H7 (cell line): ENCODE results near the gene POC1B. TPM values are rescaled to one million over a fixed set of nuclear protein-coding genes. Genes with fewer than 3 reads are reported as not detected.

ENCODE experiments used
- DNase-seq: peaks from one replicate; pipeline ENCODE4 v3.0.0; 2012
- H3K27me3 ChIP-seq: 2 replicates; pipeline ENCODE4 v1.6.0; 2011; ENCODE audit warnings: mild to moderate bottlenecking, low read length; ENCODE audit not compliant: control insufficient read depth, insufficient read depth
- H3K36me3 ChIP-seq: replicated peaks from 2 replicates; pipeline ENCODE4 v1.5.1; 2011; ENCODE audit warnings: low read length; ENCODE audit not compliant: control insufficient read depth, insufficient read depth
- H3K4me3 ChIP-seq: 2 replicates; pipeline ENCODE4 v1.5.1; 2011; ENCODE audit warnings: low read depth, mild to moderate bottlenecking, control low read depth, low read length, moderate library complexity; ENCODE audit not compliant: insufficient read depth
- total RNA-seq: library from RNA; depleted of rRNA; stranded (reverse); fragments of >200 nt; shearing (Covaris generic); gene quantifications from 2 replicates; pipeline ENCODE4 v1.2.3, GENCODE V29; 2014

The POC1B gene
- total RNA-seq, 1 experiment from 2014 or later: 22.6 TPM

DNA sequence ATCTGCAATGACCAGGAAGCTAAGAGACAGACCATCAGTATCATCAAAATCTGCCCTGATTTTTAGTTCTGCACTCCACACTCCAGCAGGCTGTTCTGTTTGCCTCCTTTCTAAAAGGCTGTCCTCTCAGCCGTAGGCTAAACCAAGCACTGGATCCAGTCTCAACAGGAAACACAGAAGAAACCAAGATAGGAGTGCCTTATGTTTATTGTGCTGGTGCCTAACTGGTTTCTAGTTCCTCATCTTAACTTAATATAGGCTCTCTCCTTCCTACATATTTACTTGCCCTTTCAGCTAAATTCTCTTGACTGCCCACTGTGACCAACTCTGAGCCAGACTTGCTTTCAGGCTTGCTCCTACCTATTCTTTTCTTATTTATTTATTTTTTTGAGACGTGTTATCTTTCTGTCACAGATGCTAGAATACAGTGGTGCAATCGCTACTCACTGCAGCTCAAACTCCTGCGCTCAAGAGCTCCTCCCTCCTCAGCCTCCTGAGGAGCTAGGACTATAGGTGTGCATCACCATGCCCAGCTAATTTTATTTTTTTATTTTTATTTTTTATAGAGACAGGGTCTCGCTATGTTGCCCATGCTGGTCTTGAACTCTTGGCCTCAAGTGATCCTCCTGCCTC, 32.1 kb downstream of the POC1B start:
- Histone ChIP-seq H3K36me3 (no peaks in the 10 kb centered on the region), H3K4me3 (no peak overlapping the region), H3K27me3 (no peaks in the 10 kb centered on the region)
- no peak for DNase-seq

DNA sequence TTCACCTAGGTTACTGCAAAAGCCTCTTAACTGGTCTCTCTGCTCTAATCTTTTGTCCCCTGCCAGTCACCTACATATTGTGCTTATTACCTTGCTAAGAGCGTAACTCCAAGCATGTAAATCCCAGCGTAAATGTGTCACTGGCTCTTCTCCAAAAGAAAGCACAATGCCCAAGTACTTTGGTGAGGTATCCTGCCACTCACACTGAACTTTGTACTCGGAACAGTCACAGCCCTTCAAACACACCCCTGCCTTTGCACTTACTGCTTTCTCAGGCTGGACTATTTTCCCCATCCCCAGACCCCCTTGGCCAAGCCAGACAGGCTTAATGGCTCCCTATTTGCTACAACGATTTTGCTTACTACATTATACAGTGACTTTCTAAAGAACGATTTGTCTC, 33.0 kb downstream of the POC1B start:
- Histone ChIP-seq H3K27me3 (no peaks in the 10 kb centered on the region), H3K4me3 (no peak overlapping the region), H3K36me3 (no peaks in the 10 kb centered on the region)
- no peak for DNase-seq

DNA sequence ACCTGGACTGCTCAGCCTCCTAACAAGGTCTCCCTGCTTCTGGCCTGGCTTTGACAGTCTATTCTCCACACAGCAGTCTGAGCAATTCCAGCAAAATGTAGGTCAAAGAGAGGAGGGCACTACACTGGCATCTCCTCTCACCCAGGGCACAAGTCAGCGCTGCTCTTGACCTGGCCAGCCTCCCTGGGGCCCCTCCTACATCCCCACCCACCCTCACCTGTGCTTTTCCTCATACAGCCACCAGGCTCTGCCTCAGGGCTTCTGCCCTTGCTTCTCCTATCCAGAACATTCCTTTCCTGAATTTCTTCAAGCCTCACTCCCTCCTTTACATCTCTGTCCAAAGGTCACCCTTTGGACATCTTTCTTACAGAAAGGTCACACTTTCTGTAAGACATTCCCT, 34.9 kb downstream of the POC1B start:
- DNase-seq: no peak
- Histone ChIP-seq H3K4me3 (no peak overlapping the region), H3K36me3 (no peaks in the 10 kb centered on the region), H3K27me3 (no peaks in the 10 kb centered on the region)

DNA sequence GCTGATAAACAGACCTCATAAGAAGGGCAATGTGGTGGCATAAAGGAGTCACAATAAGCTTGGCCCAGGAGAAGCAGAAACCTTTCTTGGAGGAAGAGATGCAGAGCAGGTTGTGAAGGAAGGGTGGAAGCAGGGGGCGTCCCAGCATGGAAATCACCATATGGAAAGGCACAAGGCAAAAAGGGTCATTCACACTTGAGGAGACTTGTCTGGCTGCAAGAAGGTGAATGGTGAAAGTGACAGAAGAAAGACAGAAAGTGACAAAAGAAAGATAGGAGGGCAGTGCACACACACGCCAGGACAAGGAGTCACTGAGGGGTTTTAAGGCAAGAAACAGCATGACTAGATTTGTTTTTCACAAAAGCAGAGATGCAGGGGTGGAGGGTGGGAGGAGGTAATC, 39.6 kb downstream of the POC1B start:
- Histone ChIP-seq H3K36me3 (no peaks in the 10 kb centered on the region), H3K27me3 (no peaks in the 10 kb centered on the region), H3K4me3 (no peak overlapping the region)
- DNase-seq: peak; percentile 27

DNA sequence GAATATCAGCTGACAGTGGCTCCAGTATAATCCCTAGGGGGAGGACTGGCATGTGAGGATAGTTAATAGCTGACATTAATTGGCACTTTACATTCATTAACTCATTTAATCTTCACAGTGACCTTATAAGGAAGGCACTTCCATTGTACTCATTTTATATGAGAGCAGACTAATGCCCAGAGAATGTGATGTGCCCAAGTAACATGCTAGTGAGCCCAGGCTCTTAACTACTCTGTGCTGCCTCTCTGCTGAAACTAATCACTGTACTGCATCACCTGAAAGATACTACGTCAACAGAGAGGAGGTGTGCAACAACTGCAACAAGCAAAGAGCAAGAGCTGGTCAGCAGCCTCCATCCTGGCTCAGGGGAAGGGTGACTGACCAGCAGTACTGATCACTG, 41.4 kb downstream of the POC1B start:
- Histone ChIP-seq H3K27me3 (no peaks in the 10 kb centered on the region), H3K4me3 (no peak overlapping the region), H3K36me3 (no peaks in the 10 kb centered on the region)
- DNase-seq: no peak

DNA sequence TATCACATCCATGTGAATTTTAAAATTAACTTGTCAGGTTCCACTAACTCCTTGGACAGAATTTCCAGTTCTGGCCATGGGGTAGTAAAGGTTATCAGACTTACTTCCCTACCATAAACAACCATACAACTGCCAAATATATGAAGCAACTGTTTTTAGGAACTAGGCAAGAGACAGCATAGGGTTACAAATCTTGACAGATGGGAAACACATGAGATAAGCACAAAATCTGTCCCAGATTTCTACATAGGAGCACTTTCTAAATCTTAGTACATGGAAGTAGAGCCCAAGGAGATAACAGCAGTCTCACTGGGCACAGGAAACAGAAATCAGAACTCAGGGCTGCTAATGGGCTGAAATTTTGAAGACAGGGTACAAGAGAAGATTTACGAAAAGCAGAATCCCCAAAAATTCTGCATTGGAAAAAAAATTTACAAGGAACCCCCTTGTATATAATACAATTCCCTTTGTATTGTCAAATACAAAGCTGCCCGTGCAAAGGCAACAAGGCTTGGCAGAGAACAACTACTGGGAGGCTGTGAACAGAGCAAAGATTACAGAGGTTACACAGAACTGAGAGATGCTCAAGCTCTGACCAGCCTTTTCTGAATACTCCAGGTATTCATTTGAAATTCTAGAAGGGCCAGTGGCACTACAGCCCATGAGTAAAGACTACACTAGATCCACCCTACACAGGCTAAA, 44.5 kb downstream of the POC1B start:
- no peak overlapping the region for H3K4me3 ChIP-seq
- no peak for DNase-seq
- no peaks in the 10 kb centered on the region for H3K27me3 ChIP-seq
- no peaks in the 10 kb centered on the region for H3K36me3 ChIP-seq

DNA sequence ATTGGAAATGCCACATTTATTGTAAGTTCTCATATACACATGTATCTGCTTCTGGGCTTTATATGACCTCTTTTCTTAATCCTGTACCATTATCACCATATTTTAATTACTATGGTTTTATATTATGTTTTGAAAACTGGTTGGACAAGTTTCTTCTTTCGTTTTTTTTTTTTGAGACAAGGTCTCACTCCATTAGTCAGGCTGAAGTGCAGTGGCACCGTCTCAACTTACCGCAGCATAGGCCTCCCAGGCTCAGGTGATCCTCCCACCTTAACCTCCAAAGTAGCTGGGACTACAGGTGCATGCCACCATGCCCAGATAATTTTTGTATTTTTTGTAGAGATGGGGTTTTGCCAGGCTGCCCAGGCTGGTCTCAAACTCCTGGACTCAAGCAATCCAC, 45.9 kb downstream of the POC1B start:
- no peak for DNase-seq
- Histone ChIP-seq H3K4me3 (no peak overlapping the region), H3K36me3 (no peaks in the 10 kb centered on the region), H3K27me3 (no peaks in the 10 kb centered on the region)

DNA sequence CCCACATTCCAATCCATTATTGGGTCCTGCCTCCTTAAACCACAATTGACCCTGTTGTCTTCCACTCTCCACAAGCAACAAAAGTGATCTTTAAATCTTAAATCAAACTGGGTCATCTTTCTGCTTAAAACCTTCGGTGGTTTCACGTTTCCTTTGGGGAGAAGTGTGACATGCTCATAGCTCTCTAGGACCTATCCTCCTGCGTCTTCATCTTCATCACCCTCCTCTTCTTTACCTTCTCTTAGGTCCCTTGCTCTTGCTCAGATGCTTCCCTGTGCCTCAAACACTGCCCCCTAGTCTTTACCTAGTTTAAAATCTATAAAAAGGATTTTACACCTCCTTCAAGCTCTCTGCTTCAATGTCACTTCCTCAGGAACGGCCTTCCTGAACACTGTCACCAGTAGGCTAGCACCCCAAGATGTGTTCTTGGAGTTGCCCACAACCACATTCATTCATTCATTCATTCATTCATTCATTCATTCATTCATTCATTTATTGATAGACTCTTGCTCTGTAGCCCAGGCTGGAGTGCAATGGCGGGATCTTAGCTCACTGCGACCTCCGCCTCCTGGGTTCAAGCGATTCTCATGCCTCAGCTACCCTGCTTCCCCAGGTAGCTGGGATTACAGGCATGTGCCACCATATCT, 48.1 kb downstream of the POC1B start:
- DNase-seq: no peak
- Histone ChIP-seq H3K36me3 (no peaks in the 10 kb centered on the region), H3K4me3 (no peak overlapping the region), H3K27me3 (no peaks in the 10 kb centered on the region)

DNA sequence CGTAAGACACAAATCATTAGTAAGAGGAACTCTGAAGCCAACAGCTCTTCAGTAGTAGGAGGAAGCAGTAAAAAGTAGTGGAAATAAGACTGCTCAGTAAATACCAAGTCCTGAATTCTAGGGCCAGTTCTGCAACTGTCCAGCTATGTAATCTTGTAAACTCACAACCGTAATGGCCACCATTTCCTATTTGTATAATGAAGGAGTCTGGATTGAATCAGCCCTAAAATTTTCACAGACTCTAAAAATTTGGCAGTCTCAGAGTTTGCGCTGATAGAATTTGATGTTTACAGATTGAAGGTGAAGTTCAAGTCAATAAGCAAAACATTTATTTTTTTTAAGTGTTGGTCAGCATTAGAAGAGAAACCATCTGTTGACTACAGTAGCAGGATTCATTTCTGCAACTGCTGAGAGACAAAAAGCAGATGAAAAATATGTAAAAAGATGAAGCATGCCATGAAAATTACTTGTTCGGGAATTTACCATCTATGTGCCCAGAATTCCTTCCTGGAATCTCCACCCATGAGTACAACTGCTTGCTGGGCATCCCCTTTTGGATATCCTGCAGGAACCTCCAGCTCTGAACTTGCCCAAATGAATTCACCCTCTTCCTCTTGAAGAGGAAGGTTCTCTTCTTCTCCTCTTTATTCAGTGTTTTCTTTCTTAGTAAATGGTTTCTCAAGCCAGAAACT, 48.8 kb downstream of the POC1B start:
- no peak for DNase-seq
- Histone ChIP-seq H3K4me3 (no peak overlapping the region), H3K36me3 (no peaks in the 10 kb centered on the region), H3K27me3 (no peaks in the 10 kb centered on the region)

DNA sequence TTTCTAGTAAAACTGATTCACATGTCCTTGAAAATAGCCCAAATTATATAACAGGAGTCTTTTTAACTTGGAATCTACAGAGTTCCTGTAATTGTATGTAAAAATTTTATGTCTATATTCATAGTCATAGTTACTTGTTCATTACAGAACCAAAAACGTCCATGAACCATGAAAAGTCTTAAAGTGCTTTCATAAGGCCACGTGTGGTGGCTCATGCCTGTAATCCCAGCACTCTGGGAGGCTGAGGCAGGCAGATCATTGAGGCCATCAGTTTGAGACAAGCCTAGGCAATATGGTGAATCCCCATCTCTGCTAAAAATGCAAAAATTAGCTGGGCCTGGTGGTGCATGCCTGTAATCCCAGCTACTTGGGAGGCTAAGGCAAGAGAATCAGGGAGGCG, 49.6 kb downstream of the POC1B start:
- no peak for DNase-seq
- Histone ChIP-seq H3K36me3 (no peaks in the 10 kb centered on the region), H3K27me3 (no peaks in the 10 kb centered on the region), H3K4me3 (no peak overlapping the region)

DNA sequence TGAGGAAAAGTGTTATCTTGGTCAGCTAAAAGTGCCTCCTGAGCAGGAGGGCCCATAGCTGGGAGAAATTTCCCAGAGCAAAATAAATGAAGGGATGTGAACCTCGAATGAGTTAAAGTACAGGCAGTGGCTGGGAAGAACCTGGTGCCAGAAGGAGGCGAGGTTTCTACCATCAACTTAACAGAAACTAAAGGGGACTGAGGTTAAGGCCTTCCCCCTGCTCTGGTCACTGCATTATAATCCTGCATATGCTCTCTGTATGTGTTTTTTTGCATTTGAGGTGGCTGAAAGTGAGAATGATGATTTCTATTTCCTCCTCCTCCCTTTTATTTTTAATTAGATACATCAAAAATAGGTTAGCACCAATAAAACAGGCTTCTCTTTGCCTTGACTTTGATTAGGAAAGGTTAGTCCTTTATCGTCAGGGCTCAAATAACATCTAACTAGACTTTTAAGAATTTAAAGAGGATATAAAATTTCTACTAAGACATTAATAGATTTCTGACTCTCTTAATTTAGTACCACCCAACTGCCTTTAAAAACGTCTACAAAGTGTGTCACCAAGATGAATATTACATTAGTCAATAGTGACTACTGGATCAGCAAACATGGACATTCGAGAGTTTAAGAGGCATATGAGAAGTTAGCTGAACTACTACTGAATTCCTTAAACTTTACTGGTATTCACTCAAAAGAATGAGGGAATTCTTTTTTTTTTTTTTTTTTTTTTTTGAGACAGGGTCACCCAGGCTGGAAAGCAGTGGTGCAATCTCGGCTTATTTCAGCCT, 50.5 kb downstream of the POC1B start:
- Histone ChIP-seq H3K36me3 (no peaks in the 10 kb centered on the region), H3K27me3 (no peaks in the 10 kb centered on the region), H3K4me3 (no peak overlapping the region)
- DNase-seq: no peak

DNA sequence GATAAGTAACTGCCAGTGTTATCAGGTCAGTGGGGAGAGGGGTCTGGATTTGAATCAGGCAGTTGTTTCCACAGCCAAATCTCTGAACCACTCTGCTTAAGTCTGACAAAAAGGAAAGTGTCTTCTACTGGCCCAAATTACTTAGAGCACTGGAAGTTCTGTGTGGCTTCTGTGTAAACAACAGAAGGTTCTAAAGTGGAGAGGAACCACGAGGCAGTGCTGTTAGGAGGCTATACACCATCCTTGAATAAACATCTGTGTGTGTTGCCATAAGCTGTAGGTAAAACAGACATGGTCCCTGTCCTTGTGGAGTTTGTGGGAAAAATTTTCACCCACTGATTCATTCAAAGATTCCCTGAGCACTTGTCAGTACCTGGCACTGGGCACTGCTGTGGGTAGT, 51.2 kb downstream of the POC1B start:
- no peak for DNase-seq
- no peaks in the 10 kb centered on the region for H3K36me3 ChIP-seq
- H3K4me3 ChIP-seq: no peak overlapping the region

DNA sequence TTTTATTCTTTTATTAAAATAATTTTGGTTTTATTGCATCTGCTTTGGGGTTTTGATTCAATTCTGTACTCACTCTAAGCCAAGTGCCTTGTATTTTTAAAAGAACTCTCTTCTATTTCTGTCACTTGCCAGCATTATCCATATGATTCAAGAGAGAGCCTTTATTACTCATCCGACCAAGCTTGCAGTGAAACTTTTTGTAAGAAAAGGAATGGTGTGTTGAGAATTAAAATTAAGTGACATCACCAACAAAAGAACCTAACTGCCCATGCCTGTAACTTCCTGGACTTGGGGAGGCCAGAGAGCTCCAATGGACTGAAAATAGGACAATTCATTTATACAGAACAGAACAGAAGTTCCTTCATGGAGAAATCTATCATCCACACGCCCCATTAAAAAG, 53.3 kb downstream of the POC1B start:
- Histone ChIP-seq H3K36me3 (no peaks in the 10 kb centered on the region), H3K4me3 (no peak overlapping the region), H3K27me3 (no peaks in the 10 kb centered on the region)
- DNase-seq: no peak

More for the DNA sequence above, 51.2 kb downstream of the POC1B start:
- H3K27me3 ChIP-seq: no peaks in the 10 kb centered on the region

DNA sequence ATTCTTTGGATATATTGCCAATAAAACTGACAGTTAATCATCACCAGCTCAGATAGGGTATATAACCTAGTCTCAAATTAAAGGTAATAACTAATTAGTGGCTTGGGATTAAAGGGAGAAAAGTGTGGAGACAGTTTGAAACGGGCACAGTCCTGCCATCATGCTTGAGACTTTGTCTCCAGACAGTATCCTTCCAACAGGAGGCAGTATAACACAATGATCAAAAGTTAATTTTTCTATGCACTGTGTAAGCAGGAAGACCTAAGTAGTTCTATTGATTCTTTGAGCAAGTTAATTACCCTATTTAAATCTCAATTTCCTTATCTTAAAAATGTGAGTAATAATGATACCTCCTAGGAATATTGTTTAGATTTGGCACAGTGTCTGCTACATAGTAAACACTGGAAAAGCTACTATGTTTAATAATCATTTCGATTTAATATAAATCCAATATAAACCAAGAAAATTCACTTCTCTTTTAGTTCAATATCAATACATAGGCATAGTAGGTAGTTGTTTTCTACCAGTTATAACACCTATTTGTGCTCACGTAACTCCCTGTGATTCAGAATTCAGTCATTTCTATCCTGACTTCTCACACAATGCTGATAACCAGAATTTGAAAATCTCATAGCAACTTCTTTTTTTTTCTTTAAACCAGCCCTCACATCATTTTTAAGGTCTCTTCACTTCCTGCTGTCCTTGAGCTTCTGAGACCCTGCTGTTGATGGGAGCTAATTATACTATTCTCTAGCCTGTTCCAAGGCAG, 54.9 kb downstream of the POC1B start:
- Histone ChIP-seq H3K36me3 (no peaks in the 10 kb centered on the region), H3K4me3 (no peak overlapping the region), H3K27me3 (no peaks in the 10 kb centered on the region)
- DNase-seq: no peak
